Measurements from ENCODE around the gene PNPLA8.
A peak's percentile ranks its signal among the peaks of the same experiment; 100 is the strongest.
"Not testable (repeated sequence)": the region's sequence is repeated elsewhere in the genome, so short reads cannot be mapped to it uniquely, and the experiment has no call there.

The PNPLA8 gene

GRCh38 chr7:108525985-108526767 lies at the start of gene PNPLA8:
Gene PNPLA8 (minus strand): TSS chr7:108526135. CDS start chr7:108515491, 10,644 bp downstream.
- H3K4me1 ChIP-seq (ENCODE audit: insufficient read depth, low read length) = peaks cover 32% of the 10 kb centered on the region
- H3K9me3 ChIP-seq (ENCODE audit: low read length) = no peaks in the 10 kb centered on the region
- peak within 1 kb of the TSS; percentile 43 for H2AFZ ChIP-seq (ENCODE audit: low read depth, low read length)
- H3K36me3 ChIP-seq (ENCODE audit: insufficient read depth, low read length) = no peaks in the 10 kb centered on the region
- H3K27me3 ChIP-seq (ENCODE audit: insufficient read depth, low read length) = no peaks in the 10 kb centered on the region
- peak within 1 kb of the TSS; percentile 65 for H3K4me3 ChIP-seq (ENCODE audit: low read length)

- Histone ChIP-seq H2AFZ (ENCODE audit: low read depth, low read length) (no peak overlapping the region), H3K4me3 (ENCODE audit: low read length) (no peak overlapping the region), H3K36me3 (ENCODE audit: insufficient read depth, low read length) (peaks cover 26% of the 10 kb centered on the region), H3K9me3 (ENCODE audit: low read length) (peaks cover 13% of the 10 kb centered on the region), H3K27me3 (ENCODE audit: insufficient read depth, low read length) (no peaks in the 10 kb centered on the region), H3K4me1 (ENCODE audit: insufficient read depth, low read length) (peaks cover 11% of the 10 kb centered on the region)
Measured at GRCh38 chr7:108575156-108575555, 49.2 kb upstream of the PNPLA8 start.

- Histone ChIP-seq H3K4me3 (ENCODE audit: low read length) (no peak overlapping the region), H3K27me3 (ENCODE audit: insufficient read depth, low read length) (no peaks in the 10 kb centered on the region), H3K36me3 (ENCODE audit: insufficient read depth, low read length) (peaks cover 26% of the 10 kb centered on the region), H3K9me3 (ENCODE audit: low read length) (no peaks in the 10 kb centered on the region), H3K4me1 (ENCODE audit: insufficient read depth, low read length) (peaks cover 17% of the 10 kb centered on the region), H2AFZ (ENCODE audit: low read depth, low read length) (no peak overlapping the region)
Measured at GRCh38 chr7:108572480-108572879, 46.5 kb upstream of the PNPLA8 start.

GRCh38 chr7:108570146-108570755 lies 44.3 kb upstream of the PNPLA8 start:
- Histone ChIP-seq H3K4me3 (ENCODE audit: low read length) (peak overlapping the region; percentile 73), H3K4me1 (ENCODE audit: insufficient read depth, low read length) (peaks cover 17% of the 10 kb centered on the region), H3K27me3 (ENCODE audit: insufficient read depth, low read length) (no peaks in the 10 kb centered on the region), H3K9me3 (ENCODE audit: low read length) (no peaks in the 10 kb centered on the region), H2AFZ (ENCODE audit: low read depth, low read length) (peak overlapping the region; percentile 31), H3K36me3 (ENCODE audit: insufficient read depth, low read length) (peaks cover 24% of the 10 kb centered on the region)

- Histone ChIP-seq H3K4me3 (ENCODE audit: low read length) (peak within 1 kb of the TSS; percentile 87), H2AFZ (ENCODE audit: low read depth, low read length) (peak within 1 kb of the TSS; percentile 55), H3K36me3 (ENCODE audit: insufficient read depth, low read length) (peaks cover 26% of the 10 kb centered on the region), H3K4me1 (ENCODE audit: insufficient read depth, low read length) (peaks cover 17% of the 10 kb centered on the region), H3K27me3 (ENCODE audit: insufficient read depth, low read length) (no peaks in the 10 kb centered on the region), H3K9me3 (ENCODE audit: low read length) (no peaks in the 10 kb centered on the region)
Measured at GRCh38 chr7:108569381-108570145, 43.6 kb upstream of the PNPLA8 start, which contains the start of the genes DNAJB9 and THAP5. Gene DNAJB9 (plus strand): TSS chr7:108569874. CDS start chr7:108571727, 1,853 bp downstream. Gene THAP5 (minus strand): TSS chr7:108569706. CDS start chr7:108569569, 137 bp downstream.

- no peaks in the 10 kb centered on the region for H3K27me3 ChIP-seq (ENCODE audit: insufficient read depth, low read length)
- H3K4me3 ChIP-seq (ENCODE audit: low read length) = peak overlapping the region; percentile 87
- H3K4me1 ChIP-seq (ENCODE audit: insufficient read depth, low read length) = peaks cover 17% of the 10 kb centered on the region
- H3K9me3 ChIP-seq (ENCODE audit: low read length) = no peaks in the 10 kb centered on the region
- H2AFZ ChIP-seq (ENCODE audit: low read depth, low read length) = peak overlapping the region; percentile 55
- peaks cover 27% of the 10 kb centered on the region for H3K36me3 ChIP-seq (ENCODE audit: insufficient read depth, low read length)
Measured at GRCh38 chr7:108568801-108569380, 43.0 kb upstream of the PNPLA8 start.

GRCh38 chr7:108565987-108566386 lies 40.1 kb upstream of the PNPLA8 start:
- Histone ChIP-seq H3K9me3 (ENCODE audit: low read length) (no peaks in the 10 kb centered on the region), H2AFZ (ENCODE audit: low read depth, low read length) (no peak overlapping the region), H3K4me1 (ENCODE audit: insufficient read depth, low read length) (peaks cover 9% of the 10 kb centered on the region), H3K27me3 (ENCODE audit: insufficient read depth, low read length) (no peaks in the 10 kb centered on the region), H3K4me3 (ENCODE audit: low read length) (no peak overlapping the region), H3K36me3 (ENCODE audit: insufficient read depth, low read length) (peaks cover 16% of the 10 kb centered on the region)

GRCh38 chr7:108561047-108561619 lies 35.2 kb upstream of the PNPLA8 start:
- Histone ChIP-seq H3K4me3 (ENCODE audit: low read length) (no peak overlapping the region), H3K9me3 (ENCODE audit: low read length) (peaks cover 5% of the 10 kb centered on the region), H3K36me3 (ENCODE audit: insufficient read depth, low read length) (peaks cover 16% of the 10 kb centered on the region), H3K4me1 (ENCODE audit: insufficient read depth, low read length) (no peaks in the 10 kb centered on the region), H3K27me3 (ENCODE audit: insufficient read depth, low read length) (no peaks in the 10 kb centered on the region), H2AFZ (ENCODE audit: low read depth, low read length) (no peak overlapping the region)

GRCh38 chr7:108559253-108559652 lies 33.3 kb upstream of the PNPLA8 start:
- peaks cover 9% of the 10 kb centered on the region for H3K9me3 ChIP-seq (ENCODE audit: low read length)
- no peak overlapping the region for H3K4me3 ChIP-seq (ENCODE audit: low read length)
- peaks cover 2% of the 10 kb centered on the region for H3K36me3 ChIP-seq (ENCODE audit: insufficient read depth, low read length)
- H3K27me3 ChIP-seq (ENCODE audit: insufficient read depth, low read length) = no peaks in the 10 kb centered on the region
- no peaks in the 10 kb centered on the region for H3K4me1 ChIP-seq (ENCODE audit: insufficient read depth, low read length)
- no peak overlapping the region for H2AFZ ChIP-seq (ENCODE audit: low read depth, low read length)

- no peak overlapping the region for H2AFZ ChIP-seq (ENCODE audit: low read depth, low read length)
- H3K4me3 ChIP-seq (ENCODE audit: low read length) = no peak overlapping the region
- H3K4me1 ChIP-seq (ENCODE audit: insufficient read depth, low read length) = no peaks in the 10 kb centered on the region
- no peaks in the 10 kb centered on the region for H3K27me3 ChIP-seq (ENCODE audit: insufficient read depth, low read length)
- no peaks in the 10 kb centered on the region for H3K36me3 ChIP-seq (ENCODE audit: insufficient read depth, low read length)
- H3K9me3 ChIP-seq (ENCODE audit: low read length) = peaks cover 9% of the 10 kb centered on the region
Measured at GRCh38 chr7:108557617-108558016, 31.7 kb upstream of the PNPLA8 start.

GRCh38 chr7:108557191-108557590 lies 31.3 kb upstream of the PNPLA8 start:
- H3K9me3 ChIP-seq (ENCODE audit: low read length) = peaks cover 9% of the 10 kb centered on the region

GRCh38 chr7:108556665-108557064 lies 30.7 kb upstream of the PNPLA8 start:
- not testable (repeated sequence) for H3K9me3 ChIP-seq (ENCODE audit: low read length); H2AFZ ChIP-seq (ENCODE audit: low read depth, low read length); H3K36me3 ChIP-seq (ENCODE audit: insufficient read depth, low read length); H3K4me1 ChIP-seq (ENCODE audit: insufficient read depth, low read length); H3K27me3 ChIP-seq (ENCODE audit: insufficient read depth, low read length); H3K4me3 ChIP-seq (ENCODE audit: low read length)

More at GRCh38 chr7:108557191-108557590, 31.3 kb upstream of the PNPLA8 start:
- H2AFZ ChIP-seq (ENCODE audit: low read depth, low read length) = no peak overlapping the region
- H3K4me1 ChIP-seq (ENCODE audit: insufficient read depth, low read length) = no peaks in the 10 kb centered on the region
- no peaks in the 10 kb centered on the region for H3K27me3 ChIP-seq (ENCODE audit: insufficient read depth, low read length)
- H3K4me3 ChIP-seq (ENCODE audit: low read length) = no peak overlapping the region
- no peaks in the 10 kb centered on the region for H3K36me3 ChIP-seq (ENCODE audit: insufficient read depth, low read length)
